ENCODE measurements around the gene DMAC2.

DMAC2 gene

GRCh38 chr19:41455936-41456335, 16.2 kb upstream of the DMAC2 start:
- DNase-seq: no peak
- Mint-ChIP-seq H3K4me1 (no peaks in the 10 kb centered on the region), H3K27ac (no peak overlapping the region), H3K9me3 (peaks cover 37% of the 10 kb centered on the region), H3K27me3 (ENCODE audit: low read depth, poor library complexity) (peaks cover 31% of the 10 kb centered on the region), H3K4me3 (no peak overlapping the region), H3K36me3 (ENCODE audit: low read depth) (no peaks in the 10 kb centered on the region)
- TF ChIP-seq CTCF (IDR thresholded peaks at IDR 0.05): no peak

GRCh38 chr19:41452584-41453275, 13.0 kb upstream of the DMAC2 start:
- H3K36me3 Mint-ChIP-seq (ENCODE audit: low read depth): no peaks in the 10 kb centered on the region
- no peak for DNase-seq
- peaks cover 27% of the 10 kb centered on the region for H3K9me3 Mint-ChIP-seq
- no peak for TF ChIP-seq CTCF (IDR thresholded peaks at IDR 0.05)
- peaks cover 5% of the 10 kb centered on the region for H3K4me1 Mint-ChIP-seq
- H3K27ac Mint-ChIP-seq: no peak overlapping the region
- H3K27me3 Mint-ChIP-seq (ENCODE audit: low read depth, poor library complexity): peaks cover 43% of the 10 kb centered on the region
- H3K4me3 Mint-ChIP-seq: no peak overlapping the region

- TF ChIP-seq CTCF (IDR thresholded peaks at IDR 0.05): no peak
- Mint-ChIP-seq H3K4me1 (peaks cover 5% of the 10 kb centered on the region), H3K9me3 (peaks cover 19% of the 10 kb centered on the region), H3K36me3 (ENCODE audit: low read depth) (no peaks in the 10 kb centered on the region), H3K4me3 (no peak overlapping the region), H3K27ac (no peak overlapping the region), H3K27me3 (ENCODE audit: low read depth, poor library complexity) (peaks cover 65% of the 10 kb centered on the region)
- DNase-seq: no peak
These were observed 10.1 kb upstream of the DMAC2 start for GRCh38 chr19:41449865-41450178.

- Mint-ChIP-seq H3K27me3 (ENCODE audit: low read depth, poor library complexity) (peaks cover 65% of the 10 kb centered on the region), H3K4me3 (peak overlapping the region; percentile 50), H3K27ac (no peak overlapping the region), H3K9me3 (peaks cover 16% of the 10 kb centered on the region), H3K4me1 (peaks cover 5% of the 10 kb centered on the region), H3K36me3 (ENCODE audit: low read depth) (no peaks in the 10 kb centered on the region)
- peak; percentile 87 for DNase-seq
- TF ChIP-seq CTCF (IDR thresholded peaks at IDR 0.05): peak; percentile 98
These were observed 9.6 kb upstream of the DMAC2 start for GRCh38 chr19:41449079-41449864.

GRCh38 chr19:41447732-41448332, 8.1 kb upstream of the DMAC2 start:
- no peak for TF ChIP-seq CTCF (IDR thresholded peaks at IDR 0.05)
- DNase-seq: no peak
- no peak overlapping the region for H3K27ac Mint-ChIP-seq
- no peak overlapping the region for H3K4me3 Mint-ChIP-seq
- peaks cover 6% of the 10 kb centered on the region for H3K9me3 Mint-ChIP-seq
- H3K27me3 Mint-ChIP-seq (ENCODE audit: low read depth, poor library complexity): peaks cover 70% of the 10 kb centered on the region
- peaks cover 5% of the 10 kb centered on the region for H3K4me1 Mint-ChIP-seq
- H3K36me3 Mint-ChIP-seq (ENCODE audit: low read depth): no peaks in the 10 kb centered on the region

Data from nephron progenitor cell (in vitro differentiated cells).